HG03565 (cell line): Measurements from ENCODE around the gene PREP.

Source experiments
- ATAC-seq: cut with Tn5 transposase; IDR thresholded peaks from one replicate; pipeline ENCODE4 v1.9.1; 2021; ENCODE audit warnings: mild to moderate bottlenecking, moderate library complexity; ENCODE audit not compliant: unreplicated experiment

PREP gene

DNA sequence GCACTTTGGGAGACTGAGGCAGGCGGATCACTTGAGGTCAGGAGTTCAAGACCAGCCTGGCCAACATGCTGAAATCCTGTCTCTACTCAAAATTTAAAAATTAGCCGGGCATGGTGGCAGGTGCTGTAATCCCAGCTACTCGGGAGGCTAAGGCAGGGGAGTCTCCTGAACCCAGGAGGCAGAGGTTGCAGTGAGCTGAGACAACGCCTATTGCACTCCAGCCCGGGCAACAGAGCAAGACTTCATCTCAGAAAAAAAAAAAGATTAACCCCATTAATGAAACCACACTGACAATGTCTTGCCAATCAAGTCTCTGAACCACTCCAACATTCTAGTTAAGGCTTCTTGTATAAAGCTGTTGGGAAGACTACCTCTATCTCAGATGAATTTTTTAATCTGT lies 4.0 kb downstream of the PREP start:
- ATAC-seq = no peak

GRCh38 chr6:105397987-105398386 lies 4.9 kb downstream of the PREP start:
- ATAC-seq = no peak

DNA sequence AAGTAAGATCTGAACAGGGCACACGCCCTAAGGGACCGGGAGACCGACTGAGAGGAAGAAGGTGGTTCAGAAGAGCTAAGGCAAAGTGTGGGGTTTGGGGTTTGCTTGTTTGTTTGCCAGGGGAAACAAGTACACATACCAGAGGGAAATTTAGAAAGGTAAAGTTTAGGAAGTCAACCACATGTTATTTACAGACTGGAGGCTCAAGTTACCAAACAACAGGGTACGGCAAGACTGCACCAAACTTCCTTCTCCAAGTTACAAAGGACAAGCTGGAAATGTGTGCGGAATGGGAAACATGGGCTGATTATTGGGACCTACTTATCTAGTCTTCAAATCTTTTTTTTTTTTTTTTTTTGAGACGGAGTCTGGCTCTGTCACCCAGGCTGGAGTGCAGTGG lies 11.2 kb downstream of the PREP start:
- ATAC-seq = no peak

- ATAC-seq = no peak
Measured at GRCh38 chr6:105389543-105389942, 13.3 kb downstream of the PREP start.

GRCh38 chr6:105388392-105388791 lies 14.5 kb downstream of the PREP start:
- ATAC-seq = no peak

- no peak for ATAC-seq
Measured at GRCh38 chr6:105384004-105384403, 18.9 kb downstream of the PREP start.

DNA sequence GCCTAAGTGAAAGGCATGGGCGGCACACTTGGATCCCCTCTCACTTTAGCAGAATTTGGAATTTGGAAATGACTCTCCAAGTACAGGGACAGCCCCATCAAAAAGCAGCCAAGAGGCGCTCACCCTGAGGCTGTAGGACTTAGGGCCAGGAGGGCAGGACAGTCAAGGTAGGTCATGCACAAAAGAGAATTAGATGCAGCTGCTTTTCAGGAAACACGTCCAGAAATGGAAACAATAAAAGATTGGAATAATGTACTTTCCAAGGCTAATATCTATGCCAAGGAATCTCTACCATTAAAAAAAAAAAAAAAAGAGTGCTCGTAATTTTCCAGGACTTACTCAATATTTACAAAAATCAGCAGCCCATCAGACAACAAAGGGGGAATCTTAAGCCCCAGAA lies 19.9 kb downstream of the PREP start:
- no peak for ATAC-seq

- no peak for ATAC-seq
Measured at GRCh38 chr6:105382496-105382895, 20.4 kb downstream of the PREP start.

GRCh38 chr6:105380634-105381033 lies 22.2 kb downstream of the PREP start:
- no peak for ATAC-seq

- ATAC-seq = no peak
Measured at GRCh38 chr6:105375797-105376196, 27.1 kb downstream of the PREP start.

DNA sequence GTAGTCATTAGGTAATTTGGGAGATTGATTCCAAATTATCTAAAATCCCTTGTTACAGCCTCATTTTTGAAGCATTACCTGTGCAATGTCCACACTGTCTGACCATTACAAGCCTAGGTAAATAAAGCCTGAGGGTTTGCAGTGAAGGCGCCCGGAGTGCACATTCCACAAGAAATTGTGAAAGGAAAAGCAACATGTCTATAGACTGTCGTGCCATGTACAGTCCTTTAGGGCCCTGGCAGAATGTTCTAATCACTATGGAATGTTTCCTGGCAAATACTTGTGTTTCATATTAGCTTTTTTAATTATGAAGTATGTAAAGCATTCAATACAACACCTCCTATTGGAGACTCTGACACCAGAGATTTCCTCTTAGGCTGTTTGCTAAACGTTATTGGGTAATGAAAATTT lies 28.9 kb downstream of the PREP start:
- no peak for ATAC-seq

GRCh38 chr6:105373481-105373880 lies 29.4 kb downstream of the PREP start:
- ATAC-seq = no peak

- ATAC-seq = no peak
Measured at GRCh38 chr6:105372849-105373182, 30.1 kb downstream of the PREP start.

DNA sequence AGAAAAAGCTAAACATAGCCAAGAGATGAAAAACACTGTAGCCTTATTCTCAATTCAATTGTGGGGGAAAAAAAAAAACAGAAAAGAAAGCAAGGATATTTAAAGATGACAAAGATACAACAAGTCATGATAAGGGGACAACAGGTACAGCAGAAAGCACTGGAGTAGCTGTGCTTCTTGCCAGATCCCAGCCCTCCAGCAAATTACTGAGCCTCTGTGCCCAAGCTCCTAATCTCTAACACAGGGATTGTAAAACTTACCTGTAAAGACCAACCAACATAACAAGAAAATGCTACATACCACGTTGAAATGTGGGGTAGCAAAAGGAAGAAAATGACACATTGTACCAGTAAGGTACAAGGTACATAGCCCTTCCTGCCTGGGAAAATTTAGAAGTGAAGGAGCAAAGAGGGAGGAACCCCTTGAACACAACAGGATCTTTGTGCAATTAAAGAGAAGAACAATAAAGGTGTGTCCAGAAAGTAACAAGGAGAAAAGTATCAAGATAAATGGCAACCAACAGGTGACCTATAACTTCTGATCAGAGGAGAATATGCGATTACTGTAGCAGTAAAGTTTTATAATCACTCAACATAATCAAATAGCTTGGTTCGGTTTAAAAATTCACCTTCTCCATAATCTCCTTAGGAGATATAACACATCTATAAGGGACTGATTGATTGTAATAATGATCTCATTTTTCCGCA lies 30.6 kb downstream of the PREP start:
- no peak for ATAC-seq

- ATAC-seq = no peak
Measured at GRCh38 chr6:105370351-105370750, 32.5 kb downstream of the PREP start.

DNA sequence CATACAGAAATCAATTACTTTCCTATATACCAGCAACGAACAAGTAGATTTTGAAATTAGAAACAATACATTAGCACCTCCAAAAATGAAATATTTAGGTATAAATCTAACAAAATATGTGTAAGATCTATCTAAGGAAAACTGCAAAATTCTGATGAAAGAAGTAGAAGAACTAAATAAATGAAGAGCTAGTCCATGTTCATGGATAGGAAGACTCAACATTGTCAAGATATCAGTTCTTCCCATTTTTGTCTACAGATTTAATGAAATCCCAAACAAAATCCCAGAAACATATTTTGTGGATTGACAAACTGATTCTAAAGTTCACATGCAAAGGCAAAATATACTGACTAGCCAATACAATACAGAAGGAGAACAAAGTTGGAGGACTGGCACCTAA lies 33.7 kb downstream of the PREP start:
- ATAC-seq = no peak

GRCh38 chr6:105364243-105364642 lies 38.6 kb downstream of the PREP start:
- ATAC-seq = no peak

GRCh38 chr6:105363100-105363754 lies 39.7 kb downstream of the PREP start:
- no peak for ATAC-seq

GRCh38 chr6:105359419-105360370 lies 43.2 kb downstream of the PREP start:
- ATAC-seq = peak; percentile 54

GRCh38 chr6:105357165-105357564 lies 45.7 kb downstream of the PREP start:
- no peak for ATAC-seq

DNA sequence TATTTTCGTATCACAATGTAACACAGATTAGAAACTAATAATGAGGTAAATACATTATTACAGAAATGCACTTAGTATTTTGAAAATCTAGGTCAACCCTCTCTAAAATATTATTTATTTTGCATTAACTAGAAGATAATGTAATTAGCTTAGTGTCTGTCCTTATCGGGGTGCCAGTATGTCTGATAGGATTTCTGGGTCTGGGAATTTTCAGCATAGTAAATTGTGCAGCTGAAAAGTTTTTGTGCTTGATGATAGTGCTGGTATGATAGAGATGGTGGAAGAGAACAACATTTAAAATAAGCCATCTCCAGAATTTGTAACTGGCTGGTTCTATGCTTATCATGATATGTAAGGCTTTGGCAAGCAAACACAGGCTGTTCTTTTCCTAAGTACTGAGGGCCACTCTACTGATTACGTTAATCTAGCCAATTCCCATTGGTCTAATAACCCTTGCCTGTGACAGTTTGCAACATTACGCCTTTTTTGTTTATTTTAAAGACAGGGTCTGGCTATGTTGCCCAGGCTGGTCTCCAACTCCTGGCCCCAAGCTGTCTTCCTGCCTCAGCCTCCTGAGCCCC lies 50.8 kb downstream of the PREP start:
- no peak for ATAC-seq
